NT2/D1 (cell line): ENCODE data around the gene TEX44.
A peak's percentile ranks its signal among the peaks of the same experiment; 100 is the strongest.
"Not testable (repeated sequence)": the region's sequence is repeated elsewhere in the genome, so short reads cannot be mapped to it uniquely, and the experiment has no call there.

Source experiments
- DNase-seq: peaks from one replicate; pipeline ENCODE4 v3.0.0-alpha.2; 2011; ENCODE audit warnings: low read depth, low spot score
- H3K27me3 ChIP-seq: 2 replicates; pipeline ENCODE4 v1.6.0; 2011; ENCODE audit warnings: mild to moderate bottlenecking; ENCODE audit not compliant: insufficient read length, insufficient read depth
- H3K36me3 ChIP-seq: 2 replicates; pipeline ENCODE4 v1.6.1; 2011; ENCODE audit warnings: mild to moderate bottlenecking, low read length, mixed read lengths; ENCODE audit not compliant: insufficient read depth, insufficient read length
- H3K4me1 ChIP-seq: 2 replicates; pipeline ENCODE4 v1.5.1; 2011; ENCODE audit not compliant: insufficient read depth, insufficient read length
- H3K4me3 ChIP-seq: 2 replicates; pipeline ENCODE4 v1.5.1; 2011; ENCODE audit warnings: low read depth; ENCODE audit not compliant: insufficient read length
- H3K9ac ChIP-seq: 2 replicates; pipeline ENCODE4 v1.6.0; 2011; ENCODE audit warnings: low read depth; ENCODE audit not compliant: insufficient read length
- H3K9me3 ChIP-seq: 2 replicates; pipeline ENCODE4 v1.5.1; 2011; ENCODE audit warnings: mild to moderate bottlenecking, low read length; ENCODE audit not compliant: insufficient read depth
- SUZ12 ChIP-seq: IDR thresholded peaks from 2 replicates; pipeline ENCODE4 v1.6.1; 2011; ENCODE audit not compliant: insufficient read length, insufficient read depth; ENCODE audit errors: extremely low read depth
- YY1 ChIP-seq: IDR thresholded peaks from 2 replicates; pipeline ENCODE4 v1.6.1; 2011; ENCODE audit not compliant: insufficient read length, insufficient read depth
- ZNF274 ChIP-seq: IDR thresholded peaks from 2 replicates; pipeline ENCODE4 v1.6.1; 2011; ENCODE audit warnings: mild to moderate bottlenecking, low read depth, low read length

The TEX44 gene

DNA sequence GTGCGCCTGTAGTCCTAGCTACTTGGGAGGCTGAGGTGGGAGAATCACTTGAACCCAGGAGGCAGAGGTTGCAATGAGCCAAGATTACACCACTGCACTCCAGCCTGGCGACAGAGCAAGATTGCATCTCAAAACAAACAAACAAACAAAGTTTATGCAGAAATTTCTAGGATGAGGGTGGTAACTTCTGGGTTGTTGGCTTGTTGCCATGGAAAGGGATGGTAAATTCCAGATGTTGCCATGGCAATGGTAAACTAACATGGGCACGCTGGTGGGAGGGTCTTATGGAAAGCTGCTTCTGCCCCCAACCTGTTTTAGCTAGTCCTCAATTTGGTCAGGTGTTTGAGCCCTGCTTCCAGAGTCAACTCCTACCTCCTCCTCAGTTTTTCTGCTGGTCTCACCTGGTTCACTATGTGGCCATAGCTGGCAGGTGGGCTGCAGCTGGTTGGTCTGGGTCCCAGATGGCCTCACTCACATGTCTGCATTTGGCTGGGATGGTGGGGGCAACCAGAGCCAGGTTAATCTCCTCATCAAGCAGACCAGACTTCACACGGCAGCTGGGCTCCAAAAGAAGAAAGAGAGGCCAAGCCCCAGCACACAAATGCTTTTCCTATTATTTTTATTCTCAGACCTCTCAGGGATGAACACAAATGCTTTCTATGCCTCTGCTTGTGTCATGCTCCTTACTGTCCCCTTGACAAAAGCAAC lies 26.6 kb upstream of the TEX44 start:
- H3K36me3 ChIP-seq, result no peaks in the 10 kb centered on the region
- TF ChIP-seq ZNF274 (no peak), SUZ12 (no peak), YY1 (no peak)
- DNase-seq, result no peak

DNA sequence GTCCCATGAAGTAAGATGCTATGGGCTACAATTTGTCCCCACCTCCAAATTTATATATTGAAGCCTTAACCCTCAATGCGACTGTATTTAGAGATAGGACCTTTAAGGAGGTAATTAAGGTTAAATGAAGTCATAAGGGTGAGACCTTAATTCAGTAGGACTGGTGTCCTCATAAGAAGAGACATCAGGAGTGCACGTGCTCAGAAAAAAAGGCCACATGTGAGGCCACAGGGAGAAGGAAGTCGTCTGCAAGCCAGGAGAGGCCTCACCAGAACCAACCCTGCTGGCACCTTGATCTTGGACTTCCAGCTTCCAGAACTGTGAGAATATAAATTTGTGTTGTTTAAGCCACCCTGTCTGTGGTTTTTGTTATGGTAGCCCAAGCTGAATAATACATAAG lies 25.5 kb upstream of the TEX44 start:
- no peak for TF ChIP-seq YY1
- TF ChIP-seq ZNF274, result no peak
- no peak for TF ChIP-seq SUZ12
- Histone ChIP-seq H3K27me3 (no peaks in the 10 kb centered on the region), H3K4me3 (no peak overlapping the region), H3K9me3 (peaks cover 9% of the 10 kb centered on the region; the same call in 1 of the 2 replicates), H3K4me1 (peaks cover 12% of the 10 kb centered on the region), H3K36me3 (no peaks in the 10 kb centered on the region), H3K9ac (no peak overlapping the region)
- DNase-seq, result no peak

More for the DNA sequence above, 26.6 kb upstream of the TEX44 start:
- Histone ChIP-seq H3K9me3 (peaks cover 9% of the 10 kb centered on the region; the same call in 1 of the 2 replicates), H3K9ac (no peak overlapping the region), H3K4me1 (peaks cover 12% of the 10 kb centered on the region), H3K27me3 (no peaks in the 10 kb centered on the region), H3K4me3 (no peak overlapping the region)

- no peak for DNase-seq
- H3K9ac ChIP-seq, result peak overlapping the region; percentile 58
- no peaks in the 10 kb centered on the region for H3K36me3 ChIP-seq
- H3K9me3 ChIP-seq, result peaks cover 9% of the 10 kb centered on the region; the same call in 1 of the 2 replicates
- no peak for TF ChIP-seq YY1
- TF ChIP-seq SUZ12, result no peak
- no peak for TF ChIP-seq ZNF274
- H3K27me3 ChIP-seq, result no peaks in the 10 kb centered on the region
- peaks cover 13% of the 10 kb centered on the region for H3K4me1 ChIP-seq
- no peak overlapping the region for H3K4me3 ChIP-seq
Measured at GRCh38 chr2:231568098-231568784, 24.4 kb upstream of the TEX44 start.

DNA sequence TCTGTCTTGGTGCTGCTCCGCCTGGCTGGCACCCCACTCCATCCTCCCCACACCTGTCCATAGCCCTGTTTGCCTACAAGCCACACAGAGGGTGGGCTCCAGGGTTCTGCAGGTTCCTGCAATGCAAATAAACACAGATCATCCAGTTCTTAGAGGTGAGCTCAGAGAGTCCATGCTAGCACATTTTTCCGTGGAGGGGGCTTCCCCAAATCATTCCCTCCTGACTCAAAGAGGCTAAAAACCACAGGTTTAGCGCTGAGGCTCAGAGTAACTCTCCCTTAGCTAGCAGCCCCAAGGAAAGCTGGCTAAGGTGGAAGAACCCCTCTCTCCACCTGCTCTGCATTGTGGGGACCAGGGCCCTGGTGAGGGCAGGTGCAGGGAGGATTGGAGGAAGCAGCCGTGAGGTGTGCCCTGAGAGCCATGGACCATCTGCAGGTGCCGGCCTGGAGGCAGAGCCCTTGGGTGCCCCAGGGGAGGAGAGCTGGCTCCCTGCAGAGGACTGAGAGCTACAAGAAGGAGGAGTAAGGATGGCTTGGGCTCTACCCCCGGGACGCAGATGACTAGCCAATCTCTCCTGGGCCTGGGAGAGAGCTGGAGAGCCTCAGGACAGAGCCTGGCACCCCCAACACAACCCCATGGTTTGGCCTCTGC lies 23.8 kb upstream of the TEX44 start:
- Histone ChIP-seq H3K27me3 (no peaks in the 10 kb centered on the region), H3K36me3 (no peaks in the 10 kb centered on the region), H3K9me3 (peaks cover 9% of the 10 kb centered on the region; the same call in 1 of the 2 replicates), H3K4me1 (peaks cover 17% of the 10 kb centered on the region), H3K4me3 (no peak overlapping the region), H3K9ac (peak overlapping the region; percentile 58)
- DNase-seq, result no peak
- TF ChIP-seq YY1, result no peak
- no peak for TF ChIP-seq SUZ12
- no peak for TF ChIP-seq ZNF274

DNA sequence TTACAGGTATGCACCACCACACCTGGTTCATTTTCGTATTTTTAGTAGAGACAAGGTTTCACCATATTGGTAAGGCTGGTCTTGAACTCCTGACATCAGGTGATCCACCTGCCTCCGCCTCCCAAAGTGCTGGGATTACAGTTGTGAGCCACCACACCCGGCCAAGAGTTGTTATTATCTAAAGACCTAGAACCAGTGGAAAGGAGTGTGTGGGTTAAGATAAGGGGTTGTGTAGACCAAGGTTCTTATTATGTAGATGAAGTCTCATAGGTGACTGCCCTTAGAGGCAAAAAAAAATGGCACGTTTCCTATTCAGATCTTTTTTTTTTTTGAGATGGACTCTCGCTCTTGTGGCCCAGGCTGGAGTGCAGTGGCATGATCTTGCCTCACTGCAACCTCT lies 21.7 kb upstream of the TEX44 start:
- peaks cover 28% of the 10 kb centered on the region for H3K4me1 ChIP-seq
- H3K4me3 ChIP-seq, H3K9me3 ChIP-seq, H3K36me3 ChIP-seq, DNase-seq, H3K27me3 ChIP-seq, H3K9ac ChIP-seq: not testable (repeated sequence)

- H3K9ac ChIP-seq, result peak overlapping the region; percentile 24
- DNase-seq, result no peak
- no peaks in the 10 kb centered on the region for H3K27me3 ChIP-seq
- H3K36me3 ChIP-seq, result no peaks in the 10 kb centered on the region
- H3K9me3 ChIP-seq, result no peaks in the 10 kb centered on the region
- H3K4me1 ChIP-seq, result peaks cover 35% of the 10 kb centered on the region
- no peak for TF ChIP-seq SUZ12
- H3K4me3 ChIP-seq, result no peak overlapping the region
Measured at GRCh38 chr2:231571661-231572191, 20.9 kb upstream of the TEX44 start.

DNA sequence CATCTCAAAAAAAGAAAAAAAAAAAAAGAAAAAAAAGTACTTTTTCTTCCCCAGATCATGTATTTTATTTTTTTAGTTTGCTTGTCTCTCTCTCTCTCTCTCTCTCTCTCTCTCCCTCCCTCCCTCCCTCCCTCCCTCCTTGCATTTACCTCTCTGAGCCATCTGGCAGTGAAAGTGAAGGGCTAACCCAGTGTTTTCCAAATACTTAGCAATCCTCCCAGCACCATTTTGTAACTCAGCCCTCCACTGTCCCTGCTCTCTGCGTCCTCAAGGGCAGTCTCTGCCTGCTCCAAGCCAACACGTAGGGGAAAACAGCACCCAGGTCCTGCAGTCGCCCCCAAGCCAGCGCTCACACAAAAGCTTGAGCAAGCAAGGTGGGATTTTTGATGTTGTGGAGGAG lies 19.6 kb upstream of the TEX44 start:
- TF ChIP-seq SUZ12, result no peak
- TF ChIP-seq YY1, result no peak
- no peak for TF ChIP-seq ZNF274
- H3K4me1 ChIP-seq, result peaks cover 35% of the 10 kb centered on the region
- no peaks in the 10 kb centered on the region for H3K9me3 ChIP-seq
- H3K27me3 ChIP-seq, result no peaks in the 10 kb centered on the region
- H3K4me3 ChIP-seq, result no peak overlapping the region
- DNase-seq, result no peak
- H3K36me3 ChIP-seq, result no peaks in the 10 kb centered on the region
- H3K9ac ChIP-seq, result peak overlapping the region; percentile 52
